GM18520 (cell line): Measurements from ENCODE around the gene RELL1.

Experiments
- ATAC-seq: cut with Tn5 transposase; IDR thresholded peaks from one replicate; pipeline ENCODE4 v1.9.1; 2021; ENCODE audit not compliant: unreplicated experiment

Gene RELL1

DNA sequence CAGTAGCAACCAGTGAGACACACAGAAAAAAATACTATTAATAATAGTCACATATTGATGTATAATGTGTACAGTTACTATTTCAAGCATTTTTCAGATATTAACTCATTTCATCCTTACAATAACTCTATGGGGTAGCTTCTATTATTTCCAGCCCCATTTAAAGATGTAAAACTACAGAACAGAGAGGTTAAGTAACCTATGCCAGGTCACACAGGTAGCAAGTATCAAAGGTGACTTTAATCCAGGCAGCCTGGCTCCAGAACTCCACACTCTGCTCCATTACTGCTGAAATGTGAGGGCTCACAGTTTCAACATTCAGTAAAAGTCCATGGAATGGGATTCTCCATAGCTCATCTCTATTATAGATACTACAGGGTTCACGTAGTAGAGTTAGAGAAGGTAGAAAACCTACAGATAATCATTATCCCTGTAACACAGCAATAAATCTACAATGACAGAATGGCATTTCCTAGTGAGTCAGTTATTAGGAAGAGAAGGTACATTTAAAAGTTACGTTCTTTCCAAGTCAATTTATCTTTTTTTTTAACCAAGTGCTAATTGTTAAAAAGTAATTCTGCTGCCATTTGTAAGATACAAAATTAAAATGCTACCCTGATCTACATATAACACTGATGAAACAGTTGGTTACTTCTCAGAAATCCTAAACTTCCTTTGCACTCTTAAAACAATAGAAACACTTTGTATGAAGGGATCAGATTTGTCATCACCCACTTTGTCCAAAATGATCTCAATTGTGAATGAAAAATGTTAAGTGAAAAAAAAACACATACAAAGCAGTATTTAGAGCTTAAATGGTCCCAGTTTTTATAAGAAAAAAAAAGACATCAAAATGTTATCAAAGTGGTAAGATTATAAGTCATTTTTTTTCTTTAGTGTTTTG, 18.7 kb downstream of the RELL1 start:
- ATAC-seq = no peak

- no peak for ATAC-seq
Observed at GRCh38 chr4:37666625-37667071, 19.5 kb downstream of the RELL1 start.

DNA sequence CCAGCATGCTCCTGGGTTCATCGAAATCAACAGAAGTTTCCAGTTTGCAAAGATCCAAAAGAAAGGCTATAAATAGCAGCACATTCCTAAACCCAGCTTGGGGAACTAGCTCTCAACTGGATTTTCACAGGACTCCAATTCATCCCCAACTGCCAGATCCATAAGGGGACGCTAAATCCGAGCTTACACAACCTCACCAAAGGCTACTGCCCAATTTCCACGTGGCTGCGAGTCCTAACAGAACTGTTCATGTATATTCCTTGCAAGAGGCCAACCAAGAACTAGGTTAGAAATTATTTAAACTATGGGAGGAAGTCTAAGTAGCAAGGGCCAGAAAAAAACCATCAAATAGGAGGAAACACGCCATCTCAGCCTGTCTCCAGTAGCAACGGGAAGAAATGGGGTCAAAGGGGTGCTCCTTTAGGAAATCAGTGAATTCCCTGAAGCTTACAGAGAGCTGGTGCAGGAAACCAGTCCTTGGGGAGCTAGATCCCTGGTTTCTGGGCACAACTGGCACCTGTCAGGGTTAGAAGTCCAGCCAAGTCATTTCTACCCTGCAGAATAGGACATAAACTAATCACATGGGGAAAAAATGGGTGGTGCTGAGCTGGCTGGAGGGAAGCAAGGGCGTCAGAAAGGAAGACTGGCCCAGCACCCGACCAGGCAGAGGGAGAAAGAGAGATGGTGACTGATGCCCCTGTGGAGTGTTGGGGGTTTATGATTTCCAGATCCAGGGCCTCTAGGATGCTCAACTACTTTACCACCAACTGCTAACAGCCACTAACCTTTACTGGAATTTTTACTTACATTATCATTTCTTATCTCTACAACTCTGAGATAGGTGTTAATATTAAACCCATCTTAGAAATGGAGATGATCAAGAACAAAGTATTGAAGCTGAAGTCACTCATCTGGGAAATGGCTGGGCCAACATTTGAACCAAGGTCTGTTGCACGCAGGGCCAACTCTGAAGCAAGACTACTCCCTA, 20.5 kb downstream of the RELL1 start:
- no peak for ATAC-seq

DNA sequence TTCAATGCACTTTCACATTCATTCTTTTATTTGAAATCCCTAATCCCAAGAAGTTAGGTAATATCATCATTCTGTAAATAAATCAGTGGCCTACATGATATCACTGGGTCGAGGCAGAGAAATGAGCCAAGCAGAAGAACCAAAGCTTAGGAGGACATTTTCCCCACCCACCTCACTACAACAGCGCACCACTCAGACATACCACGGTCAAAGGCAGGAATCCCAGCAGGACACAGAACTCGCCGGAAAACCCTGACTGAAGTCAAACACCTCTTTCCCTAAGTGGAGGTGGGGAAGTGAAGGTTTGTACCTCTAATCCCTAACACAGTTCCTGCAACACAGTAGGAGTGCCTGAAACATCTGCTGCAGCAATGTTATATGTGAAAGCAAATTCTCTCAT, 21.5 kb downstream of the RELL1 start:
- ATAC-seq = no peak

DNA sequence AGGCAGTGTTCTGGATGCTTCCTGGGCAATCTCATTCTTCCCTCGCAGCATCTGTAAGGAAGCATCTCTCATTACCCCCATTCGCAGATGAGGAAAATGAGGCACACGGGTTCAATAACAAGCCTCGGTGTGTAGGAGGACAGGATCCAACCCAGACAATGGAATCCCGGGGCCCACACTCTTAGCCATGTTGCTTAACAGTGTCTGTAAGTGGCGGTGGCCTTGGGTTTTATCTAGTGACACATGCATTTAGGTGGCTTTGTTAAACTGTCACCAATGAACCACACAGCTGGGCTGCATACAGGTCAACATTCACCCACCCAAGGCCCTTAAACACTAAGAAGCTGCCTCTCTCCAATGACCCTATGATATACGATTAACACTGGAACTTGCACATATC, 22.6 kb downstream of the RELL1 start:
- ATAC-seq = no peak

- no peak for ATAC-seq
Observed at GRCh38 chr4:37662861-37663390, 23.2 kb downstream of the RELL1 start.

- ATAC-seq = no peak
Observed at GRCh38 chr4:37662251-37662650, 23.9 kb downstream of the RELL1 start.

- ATAC-seq = no peak
Observed at GRCh38 chr4:37661772-37662171, 24.4 kb downstream of the RELL1 start.

GRCh38 chr4:37659696-37660095, 26.5 kb downstream of the RELL1 start:
- no peak for ATAC-seq

DNA sequence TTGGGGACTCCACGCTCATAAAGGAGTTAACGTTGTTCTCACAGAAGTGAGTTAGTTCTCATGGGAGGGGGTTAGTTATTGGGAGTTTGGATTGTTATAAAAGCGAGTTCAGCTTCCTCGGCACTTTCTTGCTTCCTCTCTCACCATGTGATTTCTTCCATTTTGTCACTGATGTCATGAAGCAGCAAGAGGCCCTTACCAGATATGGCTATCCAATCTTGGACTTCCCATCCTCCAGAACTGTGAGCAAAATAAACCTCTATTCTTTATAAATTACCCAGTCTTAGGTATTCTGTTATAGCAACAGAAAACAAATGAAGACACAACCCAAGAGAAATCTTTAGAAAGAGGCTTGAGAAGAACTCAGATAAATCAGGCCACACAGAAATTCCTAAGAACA, 29.5 kb downstream of the RELL1 start:
- no peak for ATAC-seq

- peak; percentile 3 for ATAC-seq
Observed at GRCh38 chr4:37653601-37654000, 32.6 kb downstream of the RELL1 start.

- peak; percentile 70 for ATAC-seq
Observed at GRCh38 chr4:37652747-37653527, 33.2 kb downstream of the RELL1 start.

DNA sequence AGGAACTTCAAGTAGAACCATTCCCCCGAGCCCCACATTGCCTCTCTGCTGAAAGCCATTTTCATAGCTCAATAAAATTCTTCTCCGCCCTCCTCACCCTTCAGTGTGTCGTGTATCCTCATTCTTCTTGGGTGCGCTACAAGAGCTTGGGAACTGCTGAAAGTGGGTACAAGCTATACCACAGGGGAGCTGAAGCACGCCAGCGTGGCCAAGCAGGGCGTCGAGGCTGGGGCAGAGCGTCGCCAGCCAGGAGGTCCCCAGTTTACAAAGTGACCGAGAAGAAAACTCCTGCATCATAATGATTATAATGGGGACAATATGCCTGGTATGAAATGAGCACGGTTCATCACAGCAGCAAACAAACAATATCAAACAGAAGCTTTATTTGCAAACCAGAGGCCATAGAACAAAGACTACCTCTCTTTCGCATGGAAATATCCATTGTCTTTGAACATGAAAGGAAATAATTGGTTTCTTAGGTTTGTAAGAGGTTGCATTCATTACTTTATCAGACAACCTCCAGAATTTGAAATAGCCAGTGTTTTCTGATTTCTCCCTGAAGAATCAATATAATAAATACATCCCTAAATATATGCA, 34.3 kb downstream of the RELL1 start:
- no peak for ATAC-seq

DNA sequence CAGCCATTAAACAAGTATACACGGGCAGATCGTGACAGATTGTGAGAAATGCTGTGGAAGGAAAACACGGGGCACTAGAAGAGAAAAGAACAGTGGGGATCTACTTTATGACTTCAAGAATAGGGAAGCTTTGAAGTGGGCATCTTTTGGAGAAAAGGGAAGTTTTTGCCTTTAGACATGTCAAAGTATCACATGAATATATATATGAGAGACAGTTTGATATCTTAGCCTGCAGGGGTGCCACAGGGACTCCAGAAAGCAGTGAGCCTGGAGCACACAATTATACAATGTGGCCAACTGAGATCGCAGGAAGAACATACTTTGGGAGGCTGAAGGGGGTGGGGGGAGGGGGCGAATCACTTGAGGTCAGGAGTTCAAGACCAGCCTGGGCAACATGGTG, 35.7 kb downstream of the RELL1 start:
- ATAC-seq = no peak

GRCh38 chr4:37649268-37649667, 36.9 kb downstream of the RELL1 start:
- ATAC-seq = no peak

DNA sequence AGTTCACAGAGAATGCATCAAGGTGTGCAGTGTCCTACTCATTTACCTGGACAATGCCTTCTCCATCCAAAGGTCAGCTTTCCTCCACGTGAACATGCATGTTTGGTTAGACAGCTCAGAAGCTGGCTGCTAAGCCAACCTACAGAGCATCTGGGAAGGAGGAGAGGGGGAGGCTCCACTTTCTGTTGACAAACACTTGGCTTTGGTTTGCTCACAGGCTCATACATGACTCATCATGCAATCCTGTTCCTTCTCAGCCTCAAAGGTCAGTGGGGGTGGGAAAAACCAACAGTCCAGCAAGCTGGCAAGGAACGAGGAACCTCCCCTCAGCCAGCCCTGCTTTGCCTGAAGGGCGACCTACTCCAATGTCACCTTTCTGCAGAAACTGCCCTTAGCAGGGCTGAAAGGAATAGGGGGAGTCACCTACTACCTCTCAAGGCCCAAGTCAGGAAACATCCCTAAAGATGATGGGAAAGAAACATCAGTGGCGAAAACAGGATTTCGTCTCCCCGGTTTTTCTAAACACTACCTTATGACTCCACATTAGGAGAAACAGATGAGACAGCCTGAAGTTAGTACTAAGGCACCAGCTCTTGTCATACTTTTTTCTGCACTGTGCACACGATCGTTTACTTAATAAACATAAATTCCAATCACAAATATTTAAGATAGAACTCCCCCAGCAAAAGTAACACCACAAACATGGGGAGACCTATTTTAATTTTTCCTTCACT, 37.9 kb downstream of the RELL1 start:
- ATAC-seq = no peak

DNA sequence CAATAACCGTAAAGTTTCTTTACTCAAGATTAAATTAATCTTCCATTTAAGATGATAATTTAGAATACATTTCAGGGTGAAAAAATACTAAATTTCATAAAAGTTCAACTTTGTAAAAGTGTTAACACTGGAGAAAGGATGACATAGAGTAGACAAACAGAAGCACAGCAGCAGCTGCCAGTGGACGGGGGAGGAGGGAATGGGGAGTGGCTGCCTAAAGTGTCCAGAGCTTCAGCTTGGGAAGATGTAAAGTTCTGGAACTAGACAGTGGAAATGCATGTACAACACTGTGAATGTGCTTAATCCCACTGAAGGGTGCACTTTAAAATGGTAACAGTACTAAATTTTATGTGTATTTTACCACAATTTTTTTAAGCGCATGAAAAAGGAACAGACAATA, 39.9 kb downstream of the RELL1 start:
- no peak for ATAC-seq

- no peak for ATAC-seq
Observed at GRCh38 chr4:37645736-37646135, 40.4 kb downstream of the RELL1 start.

DNA sequence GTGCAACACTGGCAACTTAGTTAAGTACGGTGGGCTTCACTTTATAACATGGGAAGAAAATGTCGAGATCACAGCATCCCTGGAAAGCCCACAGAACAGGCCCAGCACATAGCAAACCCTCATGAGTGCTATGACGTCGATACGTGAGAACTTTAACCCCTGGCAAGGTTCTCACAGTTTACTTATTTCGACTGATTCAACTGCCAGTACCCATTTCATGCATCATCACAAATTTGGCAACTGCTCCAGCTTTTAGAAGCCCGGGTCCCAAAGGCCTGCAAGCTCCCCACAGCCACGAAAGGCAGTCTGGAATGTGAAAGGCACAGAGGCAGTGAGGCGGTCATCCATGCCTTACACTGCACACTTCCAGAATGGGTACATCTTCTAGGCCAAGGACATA, 41.2 kb downstream of the RELL1 start:
- ATAC-seq = no peak
